Endothelial cell of umbilical vein (primary cell): ENCODE data around the gene KANK2.

Experiments
- CTCF ChIP-seq, 2 donors: IDR thresholded peaks; 1 replicate in 1 of 2; 2 replicates in 1 of 2; pipeline ENCODE4 v1.5.1; 2011; ENCODE audit warnings: low read length in 2 of 2, mild to moderate bottlenecking in 2 of 2, moderate library complexity in 2 of 2, control low read depth in 1 of 2, inconsistent platforms in 1 of 2, low read depth in 1 of 2; ENCODE audit not compliant: insufficient read depth in 1 of 2; ENCODE audit errors: extremely low read depth in 1 of 2
- EZH2 ChIP-seq: IDR thresholded peaks from 2 replicates; pipeline ENCODE4 v1.6.1; 2012; ENCODE audit warnings: borderline replicate concordance, low read depth, mild to moderate bottlenecking, moderate library complexity, low read length, inconsistent platforms; ENCODE audit not compliant: severe bottlenecking

GRCh38 chr19:11244846-11245589 lies 47.7 kb upstream of the KANK2 start:
- TF ChIP-seq CTCF (IDR thresholded peaks at IDR 0.05; ENCODE audit: extremely low read depth in 1 of 2, insufficient read depth in 1 of 2, low read depth in 1 of 2, low read length in 2 of 2), result no peak
- TF ChIP-seq EZH2, result no peak
